ENCODE data around the gene ATRNL1. TPM values are rescaled to one million over a fixed set of nuclear protein-coding genes. Genes with fewer than 3 reads are reported as not detected.
"Not testable (repeated sequence)": the region's sequence is repeated elsewhere in the genome, so short reads cannot be mapped to it uniquely, and the experiment has no call there.

The ATRNL1 gene
- total and polyA plus RNA-seq, 2 experiments from 2014 or later = 4.8 to 29.7 TPM

- no peak overlapping the region for H3K4me2 ChIP-seq
- H3K4me3 ChIP-seq = no peak overlapping the region
- Mint-ChIP-seq H3K9me3 (peaks cover 6% of the 10 kb centered on the region; the same call in 1 of the 3 replicates), H3K4me3 (no peak overlapping the region), H3K36me3 (ENCODE audit: low read depth) (no peaks in the 10 kb centered on the region), H3K27me3 (ENCODE audit: insufficient read depth, low read depth, poor library complexity) (no peaks in the 10 kb centered on the region), H3K4me1 (no peaks in the 10 kb centered on the region), H3K27ac (no peak overlapping the region)
- DNase-seq (ENCODE audit: low spot score) (no peak), ATAC-seq (no peak)
- no peaks in the 10 kb centered on the region for H3K9me2 ChIP-seq (ENCODE audit: insufficient read depth)
- no peaks in the 10 kb centered on the region for H3K27me3 ChIP-seq (ENCODE audit: insufficient read depth)
- no peak for TF ChIP-seq STAT1 (IDR thresholded peaks at IDR 0.05; ENCODE audit: unreplicated experiment)
- TF ChIP-seq REST (IDR thresholded peaks at IDR 0.05; ENCODE audit: unreplicated experiment) = no peak
- H3K4me1 ChIP-seq (ENCODE audit: insufficient read depth) = no peaks in the 10 kb centered on the region
- H3K27ac ChIP-seq (ENCODE audit: low read depth) = no peak overlapping the region
- no peaks in the 10 kb centered on the region for H3K36me3 ChIP-seq (ENCODE audit: insufficient read depth)
- no peak overlapping the region for H2AFZ ChIP-seq
- no peaks in the 10 kb centered on the region for H3K79me2 ChIP-seq (replicated peaks; ENCODE audit: insufficient read depth)
- H4K20me1 ChIP-seq (replicated peaks; ENCODE audit: insufficient read depth) = no peaks in the 10 kb centered on the region
- H3F3A ChIP-seq (replicated peaks; ENCODE audit: low read depth) = no peaks in the 10 kb centered on the region
Observed at GRCh38 chr10:115402699-115403098, 309.5 kb downstream of the ATRNL1 start.

GRCh38 chr10:115405838-115406237 is 312.7 kb downstream of the ATRNL1 start:
- H3K27ac ChIP-seq (ENCODE audit: low read depth); H3K4me3 Mint-ChIP-seq; H3K9me2 ChIP-seq (ENCODE audit: insufficient read depth); H3K4me1 Mint-ChIP-seq; H3K4me1 ChIP-seq (ENCODE audit: insufficient read depth); H2AFZ ChIP-seq; H3K27me3 ChIP-seq (ENCODE audit: insufficient read depth); H3K36me3 ChIP-seq (ENCODE audit: insufficient read depth); H3K4me3 ChIP-seq; H3K4me2 ChIP-seq; H3K36me3 Mint-ChIP-seq (ENCODE audit: low read depth); H3K27ac Mint-ChIP-seq; DNase-seq (ENCODE audit: low spot score); H3F3A ChIP-seq (replicated peaks; ENCODE audit: low read depth); H3K79me2 ChIP-seq (replicated peaks; ENCODE audit: insufficient read depth); H4K20me1 ChIP-seq (replicated peaks; ENCODE audit: insufficient read depth); H3K27me3 Mint-ChIP-seq (ENCODE audit: insufficient read depth, low read depth, poor library complexity); ATAC-seq: not testable (repeated sequence)
- peaks cover 15% of the 10 kb centered on the region; the same call in 2 of the 3 replicates for H3K9me3 Mint-ChIP-seq

- Mint-ChIP-seq H3K4me1 (no peaks in the 10 kb centered on the region), H3K4me3 (no peak overlapping the region), H3K27me3 (ENCODE audit: insufficient read depth, low read depth, poor library complexity) (no peaks in the 10 kb centered on the region), H3K27ac (no peak overlapping the region), H3K9me3 (peaks cover 15% of the 10 kb centered on the region; the same call in 2 of the 3 replicates), H3K36me3 (ENCODE audit: low read depth) (no peaks in the 10 kb centered on the region; the same call in 2 of the 3 replicates)
- H3K79me2 ChIP-seq (replicated peaks; ENCODE audit: insufficient read depth) = no peaks in the 10 kb centered on the region
- H3K4me1 ChIP-seq (ENCODE audit: insufficient read depth) = no peaks in the 10 kb centered on the region
- no peaks in the 10 kb centered on the region for H4K20me1 ChIP-seq (replicated peaks; ENCODE audit: insufficient read depth)
- DNase-seq (ENCODE audit: low spot score) (no peak), ATAC-seq (no peak)
- H3K4me2 ChIP-seq = no peak overlapping the region
- H3F3A ChIP-seq (replicated peaks; ENCODE audit: low read depth) = no peaks in the 10 kb centered on the region
- no peaks in the 10 kb centered on the region for H3K9me2 ChIP-seq (ENCODE audit: insufficient read depth)
- H3K27ac ChIP-seq (ENCODE audit: low read depth) = no peak overlapping the region
- H3K36me3 ChIP-seq (ENCODE audit: insufficient read depth) = no peaks in the 10 kb centered on the region
- no peak overlapping the region for H2AFZ ChIP-seq
- no peaks in the 10 kb centered on the region for H3K27me3 ChIP-seq (ENCODE audit: insufficient read depth)
- H3K4me3 ChIP-seq = no peak overlapping the region
- TF ChIP-seq NANOG (IDR thresholded peaks at IDR 0.05; ENCODE audit: borderline replicate concordance) (no peak), REST (IDR thresholded peaks at IDR 0.05; ENCODE audit: unreplicated experiment) (no peak), STAT1 (IDR thresholded peaks at IDR 0.05; ENCODE audit: unreplicated experiment) (no peak), EZH2 (IDR thresholded peaks at IDR 0.05; ENCODE audit: low read depth, unreplicated experiment) (no peak), CTCF (conservative IDR thresholded peaks at IDR 0.05; ENCODE audit: low read depth in 2 of 2) (no peak), POLR2AphosphoS5 (IDR thresholded peaks at IDR 0.05; ENCODE audit: low read depth) (no peak)
Observed at GRCh38 chr10:115409347-115409746, 316.2 kb downstream of the ATRNL1 start.

Data from GM23338 (cell line).